GM18519 (cell line): ENCODE results near the gene IL20RA.

Experiments
- ATAC-seq: cut with Tn5 transposase; IDR thresholded peaks from one replicate; pipeline ENCODE4 v1.9.1; 2021; ENCODE audit warnings: mild to moderate bottlenecking, moderate library complexity; ENCODE audit not compliant: unreplicated experiment, low FRiP score

The IL20RA gene

GRCh38 chr6:137011406-137011805 lies 33.4 kb downstream of the IL20RA start:
- ATAC-seq, result no peak

GRCh38 chr6:137010128-137010718 lies 34.5 kb downstream of the IL20RA start:
- no peak for ATAC-seq

- ATAC-seq, result no peak
These were observed 36.6 kb downstream of the IL20RA start for GRCh38 chr6:137008204-137008603.

- ATAC-seq, result no peak
These were observed 38.7 kb downstream of the IL20RA start for GRCh38 chr6:137006056-137006455.

GRCh38 chr6:137005073-137005472 lies 39.7 kb downstream of the IL20RA start:
- no peak for ATAC-seq

- ATAC-seq, result no peak
These were observed 42.3 kb downstream of the IL20RA start for GRCh38 chr6:137002505-137002904.

- ATAC-seq, result no peak
These were observed 42.8 kb downstream of the IL20RA start for GRCh38 chr6:137001977-137002302.

GRCh38 chr6:137001299-137001976 lies 43.3 kb downstream of the IL20RA start:
- ATAC-seq, result no peak

GRCh38 chr6:137000825-137001224 lies 43.9 kb downstream of the IL20RA start:
- no peak for ATAC-seq

- ATAC-seq, result no peak
These were observed 49.2 kb downstream of the IL20RA start for GRCh38 chr6:136995521-136995920.

- no peak for ATAC-seq
These were observed 50.0 kb downstream of the IL20RA start for GRCh38 chr6:136994782-136995181.

- no peak for ATAC-seq
These were observed 52.7 kb downstream of the IL20RA start for GRCh38 chr6:136992113-136992512.

- no peak for ATAC-seq
These were observed 53.1 kb downstream of the IL20RA start for GRCh38 chr6:136991646-136992045.

GRCh38 chr6:136990754-136991153 lies 54.0 kb downstream of the IL20RA start:
- ATAC-seq, result no peak

GRCh38 chr6:136990242-136990578 lies 54.6 kb downstream of the IL20RA start:
- no peak for ATAC-seq

- ATAC-seq, result no peak
These were observed 55.1 kb downstream of the IL20RA start for GRCh38 chr6:136989571-136990241.

- ATAC-seq, result no peak
These were observed 57.2 kb downstream of the IL20RA start for GRCh38 chr6:136987526-136987925.

GRCh38 chr6:136985502-136985901 lies 59.3 kb downstream of the IL20RA start:
- no peak for ATAC-seq

GRCh38 chr6:136984578-136984977 lies 60.2 kb downstream of the IL20RA start:
- no peak for ATAC-seq

- no peak for ATAC-seq
These were observed 61.1 kb downstream of the IL20RA start for GRCh38 chr6:136983687-136984086.

- ATAC-seq, result no peak
These were observed 61.8 kb downstream of the IL20RA start for GRCh38 chr6:136982928-136983327.

GRCh38 chr6:136980070-136980469 lies 64.7 kb downstream of the IL20RA start:
- ATAC-seq, result no peak
